ENCODE data around the gene NAMPT. TPM values are rescaled to one million over a fixed set of nuclear protein-coding genes. Genes with fewer than 3 reads are reported as not detected.

The NAMPT gene
- total RNA-seq, 1 experiment from 2014 or later, result 79.1 TPM

DNA sequence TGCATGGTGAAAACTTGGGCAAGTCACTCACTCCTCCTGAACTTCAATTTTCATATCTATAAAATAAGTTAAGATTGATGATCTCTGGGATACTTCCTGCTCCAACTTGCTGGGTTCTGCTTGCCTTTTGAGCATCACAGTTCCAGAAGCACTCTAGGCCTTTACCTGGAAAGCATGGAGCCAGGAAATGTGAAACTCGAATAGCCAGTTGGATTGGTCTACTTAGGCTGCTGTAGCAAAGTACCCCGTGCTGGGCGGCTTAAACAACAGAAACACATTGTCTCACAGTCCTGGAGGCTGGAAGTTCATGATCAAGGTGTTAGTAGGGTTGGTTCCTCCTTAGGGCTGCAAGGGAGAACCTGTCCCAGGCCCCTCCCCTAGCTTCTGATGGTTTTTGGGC is 64.5 kb downstream of the NAMPT start:
- peaks cover 8% of the 10 kb centered on the region for H3K4me1 Mint-ChIP-seq (ENCODE audit: low read depth, unreplicated experiment)
- no TSS peak for BruUV-seq (replicated peaks)
- ChIA-PET CTCF (no interaction called here), POLR2A (no interaction called here)
- no peak for DNase-seq
- H3K27me3 Mint-ChIP-seq (ENCODE audit: insufficient read depth, unreplicated experiment), result peaks cover 3% of the 10 kb centered on the region
- no peak for TF ChIP-seq CTCF (IDR thresholded peaks at IDR 0.05; ENCODE audit: insufficient read depth in 1 of 2, low read depth in 1 of 2, low read length in 1 of 2, severe bottlenecking in 1 of 2, unreplicated experiment in 1 of 2)
- H3K36me3 Mint-ChIP-seq (ENCODE audit: insufficient read depth, unreplicated experiment), result no peaks in the 10 kb centered on the region
- no peak overlapping the region for H3K4me3 Mint-ChIP-seq (ENCODE audit: unreplicated experiment)
- H3K9me3 ChIP-seq, result no peaks in the 10 kb centered on the region
- no peak overlapping the region for H3K4me3 ChIP-seq (ENCODE audit: low read depth, low read length)
- no peaks in the 10 kb centered on the region for H3K36me3 ChIP-seq (ENCODE audit: control insufficient read depth, insufficient read depth, low read length)
- no peaks in the 10 kb centered on the region for H3K27me3 ChIP-seq (replicated peaks; ENCODE audit: control insufficient read depth, insufficient read depth, low read length)
- no peaks in the 10 kb centered on the region for H3K9me3 Mint-ChIP-seq (ENCODE audit: unreplicated experiment)
- peaks cover 14% of the 10 kb centered on the region for H3K4me1 ChIP-seq
- intact Hi-C loops (cut with micrococcal nuclease; ENCODE audit: unreplicated experiment), result no loop called here
- no peak overlapping the region for H3K27ac Mint-ChIP-seq (ENCODE audit: unreplicated experiment)

DNA sequence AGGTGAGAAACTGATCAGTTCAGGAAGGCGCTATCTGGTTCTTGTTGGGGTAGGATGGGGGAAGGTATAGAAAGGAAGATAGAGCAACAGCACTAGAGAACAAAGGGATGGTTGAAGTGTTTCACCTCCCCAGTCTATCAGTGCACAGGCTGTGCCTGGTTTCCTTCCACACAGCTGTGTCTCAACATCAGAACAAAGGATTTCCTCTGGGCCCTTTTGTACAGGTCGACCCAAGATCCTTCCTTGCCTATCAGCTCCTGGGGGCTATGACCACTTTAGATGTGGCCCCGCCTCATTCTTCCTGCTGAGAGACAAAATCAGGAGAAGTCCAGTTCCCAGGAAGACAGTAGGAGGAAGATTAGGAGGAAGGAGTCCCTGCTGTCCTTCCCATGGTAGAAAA is 65.6 kb downstream of the NAMPT start:
- no TSS peak for BruUV-seq (replicated peaks)
- H3K4me3 Mint-ChIP-seq (ENCODE audit: unreplicated experiment), result no peak overlapping the region
- no peaks in the 10 kb centered on the region for H3K27me3 ChIP-seq (replicated peaks; ENCODE audit: control insufficient read depth, insufficient read depth, low read length)
- H3K4me1 Mint-ChIP-seq (ENCODE audit: low read depth, unreplicated experiment), result peaks cover 8% of the 10 kb centered on the region
- no peak overlapping the region for H3K4me3 ChIP-seq (ENCODE audit: low read depth, low read length)
- H3K36me3 ChIP-seq (ENCODE audit: control insufficient read depth, insufficient read depth, low read length), result no peaks in the 10 kb centered on the region
- no peaks in the 10 kb centered on the region for H3K27me3 Mint-ChIP-seq (ENCODE audit: insufficient read depth, unreplicated experiment)
- DNase-seq, result no peak
- H3K36me3 Mint-ChIP-seq (ENCODE audit: insufficient read depth, unreplicated experiment), result no peaks in the 10 kb centered on the region
- no peak overlapping the region for H3K27ac Mint-ChIP-seq (ENCODE audit: unreplicated experiment)
- H3K9me3 Mint-ChIP-seq (ENCODE audit: unreplicated experiment), result no peaks in the 10 kb centered on the region
- intact Hi-C loops (cut with micrococcal nuclease; ENCODE audit: unreplicated experiment), result no loop called here
- no peaks in the 10 kb centered on the region for H3K9me3 ChIP-seq
- ChIA-PET POLR2A (no interaction called here), CTCF (no interaction called here)
- no peak for TF ChIP-seq CTCF (IDR thresholded peaks at IDR 0.05; ENCODE audit: insufficient read depth in 1 of 2, low read depth in 1 of 2, low read length in 1 of 2, severe bottlenecking in 1 of 2, unreplicated experiment in 1 of 2)
- H3K4me1 ChIP-seq, result peaks cover 14% of the 10 kb centered on the region

- no peak for TF ChIP-seq CTCF (IDR thresholded peaks at IDR 0.05; ENCODE audit: insufficient read depth in 1 of 2, low read depth in 1 of 2, low read length in 1 of 2, severe bottlenecking in 1 of 2, unreplicated experiment in 1 of 2)
- no peaks in the 10 kb centered on the region for H3K9me3 ChIP-seq
- BruUV-seq (replicated peaks), result no TSS peak
- no peak for DNase-seq
- peaks cover 8% of the 10 kb centered on the region for H3K4me1 Mint-ChIP-seq (ENCODE audit: low read depth, unreplicated experiment)
- ChIA-PET CTCF (interaction anchor here (1.9 kb wide), 1 partner anchor 42 kb away, joined by 6 read pairs; no protein-coding TSS in a partner anchor), POLR2A (no interaction called here)
- H3K4me3 Mint-ChIP-seq (ENCODE audit: unreplicated experiment), result no peak overlapping the region
- H3K4me3 ChIP-seq (ENCODE audit: low read depth, low read length), result no peak overlapping the region
- no peaks in the 10 kb centered on the region for H3K9me3 Mint-ChIP-seq (ENCODE audit: unreplicated experiment)
- no peaks in the 10 kb centered on the region for H3K27me3 Mint-ChIP-seq (ENCODE audit: insufficient read depth, unreplicated experiment)
- H3K4me1 ChIP-seq, result peaks cover 14% of the 10 kb centered on the region
- intact Hi-C loops (cut with micrococcal nuclease; ENCODE audit: unreplicated experiment), result no loop called here
- no peak overlapping the region for H3K27ac Mint-ChIP-seq (ENCODE audit: unreplicated experiment)
- H3K27me3 ChIP-seq (replicated peaks; ENCODE audit: control insufficient read depth, insufficient read depth, low read length), result no peaks in the 10 kb centered on the region
- H3K36me3 Mint-ChIP-seq (ENCODE audit: insufficient read depth, unreplicated experiment), result no peaks in the 10 kb centered on the region
- no peaks in the 10 kb centered on the region for H3K36me3 ChIP-seq (ENCODE audit: control insufficient read depth, insufficient read depth, low read length)
Observed at GRCh38 chr7:106218546-106218945, 66.2 kb downstream of the NAMPT start.

Data from Caco-2 (cell line).